Ishikawa (cell line): Measurements from ENCODE around the gene C1orf105.

ENCODE experiments used
- CEBPB ChIP-seq: IDR thresholded peaks from 2 replicates; pipeline ENCODE4 v1.6.1; 2012
- CREB1 ChIP-seq: IDR thresholded peaks from 2 replicates; pipeline ENCODE4 v1.6.1; 2012; ENCODE audit warnings: low read depth
- RAD21 ChIP-seq: IDR thresholded peaks from 2 replicates; pipeline ENCODE4 v1.6.1; 2012; ENCODE audit warnings: low read depth
- TCF12 ChIP-seq: IDR thresholded peaks from 2 replicates; pipeline ENCODE4 v1.6.1; 2012; ENCODE audit warnings: low read depth
- TF ChIP-seq, protein P1 (sequence below): IDR thresholded peaks from 2 replicates; pipeline ENCODE4 v1.6.1; 2012; ENCODE audit warnings: low read depth, mild to moderate bottlenecking
- TF ChIP-seq, protein P2 (sequence below): IDR thresholded peaks from 2 replicates; pipeline ENCODE4 v1.6.1; 2012

- TF ChIP-seq CREB1: no peak
- no peak for TF ChIP-seq RAD21
- TF ChIP-seq CEBPB: no peak
- TF ChIP-seq TCF12: no peak
- TF ChIP-seq, protein P1, sequence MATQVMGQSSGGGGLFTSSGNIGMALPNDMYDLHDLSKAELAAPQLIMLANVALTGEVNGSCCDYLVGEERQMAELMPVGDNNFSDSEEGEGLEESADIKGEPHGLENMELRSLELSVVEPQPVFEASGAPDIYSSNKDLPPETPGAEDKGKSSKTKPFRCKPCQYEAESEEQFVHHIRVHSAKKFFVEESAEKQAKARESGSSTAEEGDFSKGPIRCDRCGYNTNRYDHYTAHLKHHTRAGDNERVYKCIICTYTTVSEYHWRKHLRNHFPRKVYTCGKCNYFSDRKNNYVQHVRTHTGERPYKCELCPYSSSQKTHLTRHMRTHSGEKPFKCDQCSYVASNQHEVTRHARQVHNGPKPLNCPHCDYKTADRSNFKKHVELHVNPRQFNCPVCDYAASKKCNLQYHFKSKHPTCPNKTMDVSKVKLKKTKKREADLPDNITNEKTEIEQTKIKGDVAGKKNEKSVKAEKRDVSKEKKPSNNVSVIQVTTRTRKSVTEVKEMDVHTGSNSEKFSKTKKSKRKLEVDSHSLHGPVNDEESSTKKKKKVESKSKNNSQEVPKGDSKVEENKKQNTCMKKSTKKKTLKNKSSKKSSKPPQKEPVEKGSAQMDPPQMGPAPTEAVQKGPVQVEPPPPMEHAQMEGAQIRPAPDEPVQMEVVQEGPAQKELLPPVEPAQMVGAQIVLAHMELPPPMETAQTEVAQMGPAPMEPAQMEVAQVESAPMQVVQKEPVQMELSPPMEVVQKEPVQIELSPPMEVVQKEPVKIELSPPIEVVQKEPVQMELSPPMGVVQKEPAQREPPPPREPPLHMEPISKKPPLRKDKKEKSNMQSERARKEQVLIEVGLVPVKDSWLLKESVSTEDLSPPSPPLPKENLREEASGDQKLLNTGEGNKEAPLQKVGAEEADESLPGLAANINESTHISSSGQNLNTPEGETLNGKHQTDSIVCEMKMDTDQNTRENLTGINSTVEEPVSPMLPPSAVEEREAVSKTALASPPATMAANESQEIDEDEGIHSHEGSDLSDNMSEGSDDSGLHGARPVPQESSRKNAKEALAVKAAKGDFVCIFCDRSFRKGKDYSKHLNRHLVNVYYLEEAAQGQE: no peak
- TF ChIP-seq, protein P2, sequence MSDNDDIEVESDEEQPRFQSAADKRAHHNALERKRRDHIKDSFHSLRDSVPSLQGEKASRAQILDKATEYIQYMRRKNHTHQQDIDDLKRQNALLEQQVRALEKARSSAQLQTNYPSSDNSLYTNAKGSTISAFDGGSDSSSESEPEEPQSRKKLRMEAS: no peak
Measured at GRCh38 chr1:172380441-172381244, 39.8 kb upstream of the C1orf105 start.
